ENCODE data around the gene PNPLA7. TPM values are rescaled to one million over a fixed set of nuclear protein-coding genes. Genes with fewer than 3 reads are reported as not detected.
A peak's percentile ranks its signal among the peaks of the same experiment; 100 is the strongest.

The PNPLA7 gene
- total and polyA plus RNA-seq, 7 experiments from 2014 or later = 2.7 to 28.9 (median 9.0) TPM

- Histone ChIP-seq H3K4me1 (ENCODE audit: control insufficient read depth in 2 of 2, insufficient read depth in 2 of 2, low read length in 2 of 2) (peaks cover 8 to 13% of the 10 kb centered on the region in 2 donors), H3K27me3 (ENCODE audit: control insufficient read depth in 2 of 2, insufficient read depth in 2 of 2, low read length in 2 of 2) (no peaks in the 10 kb centered on the region), H3K9me3 (ENCODE audit: control insufficient read depth in 2 of 3, low read length in 3 of 3) (no peaks in the 10 kb centered on the region), H3K4me3 (ENCODE audit: low read length) (peak within 1 kb of the TSS; percentile 83), H3K27ac (ENCODE audit: low read depth, low read length) (peak within 1 kb of the TSS; percentile 94), H3K36me3 (ENCODE audit: control insufficient read depth in 2 of 3, insufficient read depth in 3 of 3, low read length in 3 of 3) (peaks cover 0 to 52% (median 0%) of the 10 kb centered on the region in 3 experiments)
- Mint-ChIP-seq H3K36me3 (peaks cover 4 to 23% (median 6%) of the 10 kb centered on the region in 5 donors), H3K4me3 (peak within 1 kb of the TSS; percentile 72 to 90 (median 84)), H3K27me3 (no peaks in the 10 kb centered on the region), H3K4me1 (peaks cover 12 to 36% (median 30%) of the 10 kb centered on the region in 7 donors), H3K27ac (peak within 1 kb of the TSS in 8 of 9 donors; percentile 33 to 84 (median 64)), H3K9me3 (no peaks in the 10 kb centered on the region)
- POLR2A ChIA-PET = interaction anchor here (0.6 to 1.6 kb wide), 3 partner anchors 27 to 44 kb away, joined by 3 to 6 read pairs (median 5); partner anchors contain the start of gene MRPL41
- intact Hi-C loops (cut with micrococcal nuclease) = loop anchor here (1.0 kb wide), 5 partner anchors 12 to 43 kb away; partner anchors contain the start of genes ARRDC1 (in 2 of the 2), MRPL41 (in 2 of the 2) and ZMYND19 (in 1 of the 2)
- DNase-seq (peak; percentile 84 to 98 (median 92)), ATAC-seq (peak; percentile 99)
- CTCF ChIA-PET = interaction anchor here (0.7 to 1.6 kb wide), 7 partner anchors 9 to 93 kb away, joined by 3 to 4 read pairs (median 3); partner anchors contain the start of gene MRPL41
These were observed 28.5 kb upstream of the PNPLA7 start, which contains the start of gene DPH7 for GRCh38 chr9:137578518-137579258. Gene DPH7, minus strand, starts transcription at chr9:137578925. Its CDS starts 148 bp downstream, at chr9:137578777.

GRCh38 chr9:137575716-137576411 is 25.7 kb upstream of the PNPLA7 start:
- no peaks in the 10 kb centered on the region for H3K9me3 Mint-ChIP-seq
- DNase-seq = no peak
- ATAC-seq = no peak
- H3K27me3 Mint-ChIP-seq = no peaks in the 10 kb centered on the region
- peaks cover 8 to 27% (median 9%) of the 10 kb centered on the region in 5 donors for H3K36me3 Mint-ChIP-seq
- no peaks in the 10 kb centered on the region for H3K27me3 ChIP-seq (ENCODE audit: control insufficient read depth in 2 of 2, insufficient read depth in 2 of 2, low read length in 2 of 2)
- H3K4me1 ChIP-seq (ENCODE audit: control insufficient read depth in 2 of 2, insufficient read depth in 2 of 2, low read length in 2 of 2) = peaks cover 8 to 13% of the 10 kb centered on the region in 2 donors
- peak overlapping the region in 9 of 10 donors; percentile 34 to 83 (median 52) for H3K4me3 Mint-ChIP-seq
- peak overlapping the region in 3 of 9 donors; percentile 18 to 78 (median 26) for H3K27ac Mint-ChIP-seq
- POLR2A ChIA-PET = no interaction called here
- CTCF ChIA-PET = interaction anchor here (0.7 kb wide), 1 partner anchor 24 kb away, joined by 3 read pairs; the partner anchor contains the start of gene MRPL41
- peaks cover 0 to 39% (median 0%) of the 10 kb centered on the region in 3 experiments for H3K36me3 ChIP-seq (ENCODE audit: control insufficient read depth in 2 of 3, insufficient read depth in 3 of 3, low read length in 3 of 3)
- intact Hi-C loops (cut with micrococcal nuclease) = no loop called here
- peaks cover 17 to 39% (median 30%) of the 10 kb centered on the region in 7 donors for H3K4me1 Mint-ChIP-seq
- no peak overlapping the region for H3K4me3 ChIP-seq (ENCODE audit: low read length)
- no peaks in the 10 kb centered on the region for H3K9me3 ChIP-seq (ENCODE audit: control insufficient read depth in 2 of 3, low read length in 3 of 3)
- H3K27ac ChIP-seq (ENCODE audit: low read depth, low read length) = no peak overlapping the region

- intact Hi-C loops (cut with micrococcal nuclease) = no loop called here
- Histone ChIP-seq H3K4me1 (ENCODE audit: control insufficient read depth in 2 of 2, insufficient read depth in 2 of 2, low read length in 2 of 2) (peaks cover 8 to 13% of the 10 kb centered on the region in 2 donors), H3K4me3 (ENCODE audit: low read length) (no peak overlapping the region), H3K36me3 (ENCODE audit: control insufficient read depth in 2 of 3, insufficient read depth in 3 of 3, low read length in 3 of 3) (peaks cover 0 to 39% (median 0%) of the 10 kb centered on the region in 3 experiments), H3K9me3 (ENCODE audit: control insufficient read depth in 2 of 3, low read length in 3 of 3) (no peaks in the 10 kb centered on the region), H3K27me3 (ENCODE audit: control insufficient read depth in 2 of 2, insufficient read depth in 2 of 2, low read length in 2 of 2) (no peaks in the 10 kb centered on the region), H3K27ac (ENCODE audit: low read depth, low read length) (no peak overlapping the region)
- peaks cover 8 to 31% (median 13%) of the 10 kb centered on the region in 5 donors for H3K36me3 Mint-ChIP-seq
- POLR2A ChIA-PET = no interaction called here
- H3K4me3 Mint-ChIP-seq = peak overlapping the region in 3 of 10 donors; percentile 35 to 80 (median 43)
- no peak for ATAC-seq
- H3K4me1 Mint-ChIP-seq = peaks cover 21 to 45% (median 32%) of the 10 kb centered on the region in 7 donors
- H3K27ac Mint-ChIP-seq = peak overlapping the region in 2 of 9 donors; percentile 62 to 78
- H3K27me3 Mint-ChIP-seq = no peaks in the 10 kb centered on the region
- DNase-seq = no peak
- CTCF ChIA-PET = no interaction called here
- no peaks in the 10 kb centered on the region for H3K9me3 Mint-ChIP-seq
These were observed 25.1 kb upstream of the PNPLA7 start for GRCh38 chr9:137575364-137575715.

GRCh38 chr9:137574192-137574591 is 24.0 kb upstream of the PNPLA7 start:
- Histone ChIP-seq H3K27ac (ENCODE audit: low read depth, low read length) (no peak overlapping the region), H3K4me1 (ENCODE audit: control insufficient read depth in 2 of 2, insufficient read depth in 2 of 2, low read length in 2 of 2) (peaks cover 7 to 11% of the 10 kb centered on the region in 2 donors), H3K27me3 (ENCODE audit: control insufficient read depth in 2 of 2, insufficient read depth in 2 of 2, low read length in 2 of 2) (no peaks in the 10 kb centered on the region), H3K36me3 (ENCODE audit: control insufficient read depth in 2 of 3, insufficient read depth in 3 of 3, low read length in 3 of 3) (peaks cover 0 to 39% (median 0%) of the 10 kb centered on the region in 3 experiments), H3K9me3 (ENCODE audit: control insufficient read depth in 2 of 3, low read length in 3 of 3) (no peaks in the 10 kb centered on the region), H3K4me3 (ENCODE audit: low read length) (no peak overlapping the region)
- Mint-ChIP-seq H3K36me3 (peaks cover 8 to 33% (median 15%) of the 10 kb centered on the region in 5 donors), H3K9me3 (no peaks in the 10 kb centered on the region), H3K27me3 (no peaks in the 10 kb centered on the region), H3K27ac (no peak overlapping the region), H3K4me3 (no peak overlapping the region), H3K4me1 (peaks cover 21 to 46% (median 32%) of the 10 kb centered on the region in 7 donors)
- intact Hi-C loops (cut with micrococcal nuclease) = no loop called here
- ATAC-seq = no peak
- DNase-seq = no peak
- CTCF ChIA-PET = interaction anchor here (0.6 kb wide), 1 partner anchor 149 kb away, joined by 6 read pairs; no protein-coding TSS in a partner anchor
- POLR2A ChIA-PET = interaction anchor here (1.1 kb wide), 1 partner anchor 22 kb away, joined by 6 read pairs; the partner anchor contains the start of gene MRPL41

DNA sequence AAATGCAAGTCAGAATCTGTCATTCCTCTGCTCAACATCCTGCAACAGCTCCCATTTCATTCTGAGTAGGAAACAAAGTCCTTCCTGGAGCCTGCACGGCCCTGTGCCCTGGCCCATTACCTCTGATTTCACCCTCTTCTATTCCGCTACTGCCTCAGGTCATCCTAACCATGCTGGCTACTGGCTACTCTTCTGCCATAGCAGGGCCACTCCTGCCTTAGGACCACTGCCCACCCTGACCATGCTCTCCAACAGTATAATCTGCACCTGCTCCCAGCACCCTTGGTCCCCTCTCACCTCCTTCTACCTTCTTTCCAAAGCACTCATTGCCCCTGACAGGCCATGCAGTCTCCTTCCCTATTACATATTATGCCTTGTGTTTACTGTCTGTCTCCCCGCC is 20.4 kb upstream of the PNPLA7 start:
- Histone ChIP-seq H3K4me1 (ENCODE audit: control insufficient read depth in 2 of 2, insufficient read depth in 2 of 2, low read length in 2 of 2) (no peaks in the 10 kb centered on the region), H3K36me3 (ENCODE audit: control insufficient read depth in 2 of 3, insufficient read depth in 3 of 3, low read length in 3 of 3) (peaks cover 0 to 37% (median 0%) of the 10 kb centered on the region in 3 experiments), H3K4me3 (ENCODE audit: low read length) (no peak overlapping the region), H3K27me3 (ENCODE audit: control insufficient read depth in 2 of 2, insufficient read depth in 2 of 2, low read length in 2 of 2) (no peaks in the 10 kb centered on the region), H3K27ac (ENCODE audit: low read depth, low read length) (no peak overlapping the region), H3K9me3 (ENCODE audit: control insufficient read depth in 2 of 3, low read length in 3 of 3) (no peaks in the 10 kb centered on the region)
- Mint-ChIP-seq H3K4me3 (peak overlapping the region in 1 of 10 donors; percentile 1), H3K4me1 (peaks cover 4 to 26% (median 16%) of the 10 kb centered on the region in 7 donors), H3K9me3 (no peaks in the 10 kb centered on the region), H3K27ac (peak overlapping the region in 6 of 9 donors; percentile 2 to 80 (median 70)), H3K36me3 (peaks cover 5 to 30% (median 11%) of the 10 kb centered on the region in 5 donors), H3K27me3 (no peaks in the 10 kb centered on the region)
- ATAC-seq (no peak), DNase-seq (no peak)
- CTCF ChIA-PET = no interaction called here
- intact Hi-C loops (cut with micrococcal nuclease) = no loop called here
- POLR2A ChIA-PET = no interaction called here

DNA sequence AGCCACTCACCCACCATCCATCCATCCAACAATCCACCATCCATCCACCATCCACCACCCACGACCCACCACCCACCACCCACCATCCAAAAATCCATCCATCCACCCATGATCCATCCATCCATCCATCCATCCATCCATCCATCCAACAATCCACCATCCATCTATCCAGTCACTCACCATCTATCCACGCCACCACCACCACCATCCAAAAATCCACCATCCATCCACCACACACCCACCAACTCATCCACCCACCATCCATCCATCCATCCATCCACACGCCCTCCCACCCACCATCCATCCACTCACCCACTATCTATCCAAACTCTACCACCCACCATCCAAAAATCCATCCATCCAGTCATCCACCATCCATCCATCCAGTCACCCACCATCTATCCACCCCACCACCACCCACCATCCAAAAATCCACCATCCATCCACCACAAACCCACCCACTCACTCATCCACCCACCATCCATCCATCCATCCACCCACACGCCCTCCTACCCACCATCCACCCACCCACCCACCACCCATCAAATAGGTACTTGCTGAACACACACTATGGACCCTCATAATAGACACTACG is 19.5 kb upstream of the PNPLA7 start:
- Histone ChIP-seq H3K27ac (ENCODE audit: low read depth, low read length) (no peak overlapping the region), H3K4me1 (ENCODE audit: control insufficient read depth in 2 of 2, insufficient read depth in 2 of 2, low read length in 2 of 2) (no peaks in the 10 kb centered on the region), H3K36me3 (ENCODE audit: control insufficient read depth in 2 of 3, insufficient read depth in 3 of 3, low read length in 3 of 3) (peaks cover 0 to 31% (median 0%) of the 10 kb centered on the region in 3 experiments), H3K4me3 (ENCODE audit: low read length) (no peak overlapping the region), H3K9me3 (ENCODE audit: control insufficient read depth in 2 of 3, low read length in 3 of 3) (no peaks in the 10 kb centered on the region), H3K27me3 (ENCODE audit: control insufficient read depth in 2 of 2, insufficient read depth in 2 of 2, low read length in 2 of 2) (no peaks in the 10 kb centered on the region)
- no peak for ATAC-seq
- no peaks in the 10 kb centered on the region for H3K9me3 Mint-ChIP-seq
- no peaks in the 10 kb centered on the region for H3K27me3 Mint-ChIP-seq
- H3K36me3 Mint-ChIP-seq = peaks cover 4 to 22% (median 6%) of the 10 kb centered on the region in 5 donors
- intact Hi-C loops (cut with micrococcal nuclease) = no loop called here
- DNase-seq = no peak
- peak overlapping the region in 1 of 9 donors; percentile 77 for H3K27ac Mint-ChIP-seq
- ChIA-PET POLR2A (no interaction called here), CTCF (no interaction called here)
- H3K4me1 Mint-ChIP-seq = peaks cover 0 to 17% (median 12%) of the 10 kb centered on the region in 7 donors
- no peak overlapping the region for H3K4me3 Mint-ChIP-seq

All from naive thymus-derived CD4-positive, alpha-beta T cell (primary cell).